BLaER1 (cell line): ENCODE results near the gene CHST4.

ENCODE experiments used
- H3K27ac ChIP-seq: shearing (Covaris generic); formaldehyde crosslinking; 2 replicates; pipeline ENCODE4 v1.8.1; 2022
- H3K27me3 ChIP-seq: shearing (Covaris generic); formaldehyde crosslinking; 2 replicates; pipeline ENCODE4 v1.8.1; 2022
- H3K36me3 ChIP-seq: shearing (Covaris generic); formaldehyde crosslinking; 2 replicates; pipeline ENCODE4 v1.8.1; 2022
- H3K4me1 ChIP-seq: shearing (Covaris generic); formaldehyde crosslinking; 2 replicates; pipeline ENCODE4 v1.8.1; 2022
- H3K4me2 ChIP-seq: shearing (Covaris generic); formaldehyde crosslinking; 2 replicates; pipeline ENCODE4 v1.8.1; 2022
- H3K4me3 ChIP-seq: shearing (Covaris generic); formaldehyde crosslinking; 2 replicates; pipeline ENCODE4 v1.8.1; 2022
- H3K9ac ChIP-seq: shearing (Covaris generic); formaldehyde crosslinking; 2 replicates; pipeline ENCODE4 v1.8.1; 2022
- H3K9me3 ChIP-seq: shearing (Covaris generic); formaldehyde crosslinking; 2 replicates; pipeline ENCODE4 v1.8.1; 2022
- H4K20me1 ChIP-seq: shearing (Covaris generic); formaldehyde crosslinking; 2 replicates; pipeline ENCODE4 v1.8.1; 2022
- Cebpa-rat ChIP-seq: shearing (Covaris generic); IDR thresholded peaks from 2 replicates; pipeline ENCODE4 v1.8.1; 2022

Gene CHST4

GRCh38 chr16:71520550-71520949, 5.7 kb upstream of the CHST4 start:
- Histone ChIP-seq H3K4me3 (no peak overlapping the region), H3K36me3 (no peaks in the 10 kb centered on the region), H3K27me3 (no peaks in the 10 kb centered on the region), H3K4me1 (no peaks in the 10 kb centered on the region), H3K9me3 (no peaks in the 10 kb centered on the region), H3K4me2 (no peak overlapping the region), H3K27ac (no peak overlapping the region), H3K9ac (no peak overlapping the region), H4K20me1 (no peaks in the 10 kb centered on the region)
- TF ChIP-seq Cebpa-rat = no peak

- no peak overlapping the region for H3K9ac ChIP-seq
- no peaks in the 10 kb centered on the region for H3K4me1 ChIP-seq
- H3K27me3 ChIP-seq = no peaks in the 10 kb centered on the region
- no peak overlapping the region for H3K4me3 ChIP-seq
- TF ChIP-seq Cebpa-rat = no peak
- H3K27ac ChIP-seq = no peak overlapping the region
- no peaks in the 10 kb centered on the region for H3K9me3 ChIP-seq
- H4K20me1 ChIP-seq = no peaks in the 10 kb centered on the region
- no peaks in the 10 kb centered on the region for H3K36me3 ChIP-seq
- H3K4me2 ChIP-seq = no peak overlapping the region
Observed at GRCh38 chr16:71524566-71525553, 1.4 kb upstream of the CHST4 start.

- H3K4me3 ChIP-seq = no peak overlapping the region
- no peak for TF ChIP-seq Cebpa-rat
- no peak overlapping the region for H3K9ac ChIP-seq
- H3K36me3 ChIP-seq = no peaks in the 10 kb centered on the region
- no peaks in the 10 kb centered on the region for H3K4me1 ChIP-seq
- H3K27ac ChIP-seq = no peak overlapping the region
- no peaks in the 10 kb centered on the region for H3K27me3 ChIP-seq
- H3K9me3 ChIP-seq = no peaks in the 10 kb centered on the region
- no peaks in the 10 kb centered on the region for H4K20me1 ChIP-seq
- H3K4me2 ChIP-seq = no peak overlapping the region
Observed at GRCh38 chr16:71528257-71528656, 2.0 kb downstream of the CHST4 start.

- H3K27ac ChIP-seq = no peak overlapping the region
- H3K36me3 ChIP-seq = no peaks in the 10 kb centered on the region
- no peaks in the 10 kb centered on the region for H3K27me3 ChIP-seq
- no peak overlapping the region for H3K9ac ChIP-seq
- no peaks in the 10 kb centered on the region for H4K20me1 ChIP-seq
- H3K4me3 ChIP-seq = no peak overlapping the region
- TF ChIP-seq Cebpa-rat = no peak
- no peaks in the 10 kb centered on the region for H3K4me1 ChIP-seq
- no peaks in the 10 kb centered on the region for H3K9me3 ChIP-seq
- H3K4me2 ChIP-seq = no peak overlapping the region
Observed at GRCh38 chr16:71528863-71529262, 2.6 kb downstream of the CHST4 start.

GRCh38 chr16:71532366-71532765, 6.1 kb downstream of the CHST4 start:
- H4K20me1 ChIP-seq = no peaks in the 10 kb centered on the region
- no peak overlapping the region for H3K4me3 ChIP-seq
- no peaks in the 10 kb centered on the region for H3K36me3 ChIP-seq
- TF ChIP-seq Cebpa-rat = no peak
- H3K9me3 ChIP-seq = no peaks in the 10 kb centered on the region
- H3K4me1 ChIP-seq = no peaks in the 10 kb centered on the region
- H3K27me3 ChIP-seq = no peaks in the 10 kb centered on the region
- H3K9ac ChIP-seq = no peak overlapping the region
- no peak overlapping the region for H3K4me2 ChIP-seq
- no peak overlapping the region for H3K27ac ChIP-seq

GRCh38 chr16:71536752-71537499, 10.7 kb downstream of the CHST4 start:
- no peak overlapping the region for H3K4me2 ChIP-seq
- no peak overlapping the region for H3K9ac ChIP-seq
- no peak for TF ChIP-seq Cebpa-rat

GRCh38 chr16:71537643-71538042, 11.4 kb downstream of the CHST4 start:
- H4K20me1 ChIP-seq = no peaks in the 10 kb centered on the region
- H3K27ac ChIP-seq = no peak overlapping the region
- no peak overlapping the region for H3K9ac ChIP-seq
- H3K27me3 ChIP-seq = no peaks in the 10 kb centered on the region
- no peaks in the 10 kb centered on the region for H3K36me3 ChIP-seq
- no peaks in the 10 kb centered on the region for H3K4me1 ChIP-seq
- H3K4me2 ChIP-seq = no peak overlapping the region
- H3K4me3 ChIP-seq = no peak overlapping the region
- TF ChIP-seq Cebpa-rat = no peak
- H3K9me3 ChIP-seq = no peaks in the 10 kb centered on the region

More at GRCh38 chr16:71536752-71537499, 10.7 kb downstream of the CHST4 start:
- no peaks in the 10 kb centered on the region for H3K9me3 ChIP-seq
- no peak overlapping the region for H3K4me3 ChIP-seq
- H3K36me3 ChIP-seq = no peaks in the 10 kb centered on the region
- no peak overlapping the region for H3K27ac ChIP-seq
- no peaks in the 10 kb centered on the region for H3K27me3 ChIP-seq
- H4K20me1 ChIP-seq = no peaks in the 10 kb centered on the region
- H3K4me1 ChIP-seq = no peaks in the 10 kb centered on the region

GRCh38 chr16:71542377-71542776, 16.2 kb downstream of the CHST4 start:
- no peak overlapping the region for H3K9ac ChIP-seq
- TF ChIP-seq Cebpa-rat = no peak
- H3K4me3 ChIP-seq = no peak overlapping the region
- no peaks in the 10 kb centered on the region for H3K9me3 ChIP-seq
- H3K36me3 ChIP-seq = no peaks in the 10 kb centered on the region
- H3K4me1 ChIP-seq = no peaks in the 10 kb centered on the region
- no peaks in the 10 kb centered on the region for H4K20me1 ChIP-seq
- no peaks in the 10 kb centered on the region for H3K27me3 ChIP-seq
- H3K27ac ChIP-seq = no peak overlapping the region
- H3K4me2 ChIP-seq = no peak overlapping the region

GRCh38 chr16:71547168-71547567, 20.9 kb downstream of the CHST4 start:
- no peaks in the 10 kb centered on the region for H4K20me1 ChIP-seq
- TF ChIP-seq Cebpa-rat = no peak
- no peak overlapping the region for H3K9ac ChIP-seq

More at GRCh38 chr16:71547168-71547567, 20.9 kb downstream of the CHST4 start:
- H3K36me3 ChIP-seq = no peaks in the 10 kb centered on the region
- no peaks in the 10 kb centered on the region; the same call in 1 of the 2 replicates for H3K9me3 ChIP-seq
- H3K27me3 ChIP-seq = no peaks in the 10 kb centered on the region
- no peak overlapping the region for H3K4me3 ChIP-seq
- no peak overlapping the region for H3K4me2 ChIP-seq
- H3K27ac ChIP-seq = no peak overlapping the region
- H3K4me1 ChIP-seq = no peaks in the 10 kb centered on the region
